PFSK-1 (cell line): ENCODE measurements around the gene ENO3.

Experiments used
- FOXP2 ChIP-seq: optimal IDR thresholded peaks from 2 replicates; pipeline ENCODE3; 2011; ENCODE audit warnings: borderline replicate concordance, control low read depth, inconsistent platforms; ENCODE audit not compliant: insufficient read depth; ENCODE audit errors: extremely low read length, extremely low read depth
- POLR2AphosphoS5 ChIP-seq: IDR thresholded peaks from 2 replicates; pipeline ENCODE4 v1.6.1; 2012; ENCODE audit warnings: low read depth, mild to moderate bottlenecking, control low read depth, low read length, moderate library complexity
- REST ChIP-seq, 2 experiments: IDR thresholded peaks; 2 replicates each; pipeline versions ENCODE4 v1.6.1 to v1.8.0; 2011 to 2012; ENCODE audit warnings: low read depth in 2 of 2, low read length in 2 of 2, control low read depth in 1 of 2, inconsistent platforms in 1 of 2, mild to moderate bottlenecking in 1 of 2, moderate library complexity in 1 of 2; ENCODE audit not compliant: insufficient read depth in 1 of 2
- SIN3A ChIP-seq: IDR thresholded peaks from 2 replicates; pipeline ENCODE4 v1.6.1; 2012; ENCODE audit warnings: mild to moderate bottlenecking, low read length, moderate library complexity, borderline replicate concordance; ENCODE audit not compliant: insufficient read depth
- TAF1 ChIP-seq: IDR thresholded peaks from 2 replicates; pipeline ENCODE4 v1.6.1; 2012; ENCODE audit warnings: low read length, control low read depth, borderline replicate concordance; ENCODE audit not compliant: insufficient read depth

The ENO3 gene

GRCh38 chr17:4970273-4970672 lies 19.4 kb downstream of the ENO3 start:
- TF ChIP-seq POLR2AphosphoS5: no peak
- no peak for TF ChIP-seq SIN3A
- TF ChIP-seq TAF1: no peak
- TF ChIP-seq FOXP2: no peak
- TF ChIP-seq REST (IDR thresholded peaks at IDR 0.05; ENCODE audit: insufficient read depth in 1 of 2, low read depth in 2 of 2, low read length in 2 of 2): no peak

GRCh38 chr17:4971826-4972225 lies 20.9 kb downstream of the ENO3 start:
- no peak for TF ChIP-seq POLR2AphosphoS5
- TF ChIP-seq TAF1: no peak
- TF ChIP-seq SIN3A: no peak

GRCh38 chr17:4972322-4972721 lies 21.4 kb downstream of the ENO3 start:
- no peak for TF ChIP-seq POLR2AphosphoS5
- no peak for TF ChIP-seq FOXP2
- TF ChIP-seq REST (IDR thresholded peaks at IDR 0.05; ENCODE audit: insufficient read depth in 1 of 2, low read depth in 2 of 2, low read length in 2 of 2): no peak
- no peak for TF ChIP-seq SIN3A
- no peak for TF ChIP-seq TAF1

GRCh38 chr17:4972752-4973151 lies 21.8 kb downstream of the ENO3 start:
- no peak for TF ChIP-seq TAF1
- TF ChIP-seq FOXP2: no peak
- TF ChIP-seq SIN3A: no peak
- no peak for TF ChIP-seq REST (IDR thresholded peaks at IDR 0.05; ENCODE audit: insufficient read depth in 1 of 2, low read depth in 2 of 2, low read length in 2 of 2)
- TF ChIP-seq POLR2AphosphoS5: no peak; the same call in 1 of the 2 replicates

GRCh38 chr17:4973256-4974114 lies 22.6 kb downstream of the ENO3 start:
- TF ChIP-seq REST (IDR thresholded peaks at IDR 0.05; ENCODE audit: insufficient read depth in 1 of 2, low read depth in 2 of 2, low read length in 2 of 2): no peak
- TF ChIP-seq TAF1: no peak
- TF ChIP-seq POLR2AphosphoS5: no peak; the same call in none of the 2 replicates
- no peak for TF ChIP-seq FOXP2
- TF ChIP-seq SIN3A: no peak
